ENCODE measurements around the gene SPTBN5. TPM values are rescaled to one million over a fixed set of nuclear protein-coding genes. Genes with fewer than 3 reads are reported as not detected.

SPTBN5 gene
- total and polyA plus RNA-seq, 2 experiments from 2014 or later: 0.57 to 1.1 TPM

GRCh38 chr15:41847206-41847605 is 46.6 kb downstream of the SPTBN5 start:
- H3F3A ChIP-seq (replicated peaks; ENCODE audit: low read depth): no peaks in the 10 kb centered on the region
- H3K36me3 Mint-ChIP-seq (ENCODE audit: low read depth): no peaks in the 10 kb centered on the region; the same call in 1 of the 3 replicates
- no peaks in the 10 kb centered on the region for H3K9me2 ChIP-seq (ENCODE audit: insufficient read depth)
- H4K20me1 ChIP-seq (replicated peaks; ENCODE audit: insufficient read depth): no peaks in the 10 kb centered on the region
- no peak overlapping the region for H3K4me2 ChIP-seq
- no peak overlapping the region for H3K4me3 ChIP-seq
- no peak overlapping the region for H3K27ac Mint-ChIP-seq
- no peaks in the 10 kb centered on the region; the same call in 2 of the 3 replicates for H3K9me3 Mint-ChIP-seq
- no peaks in the 10 kb centered on the region for H3K36me3 ChIP-seq (ENCODE audit: insufficient read depth)
- TF ChIP-seq POLR2AphosphoS5 (IDR thresholded peaks at IDR 0.05; ENCODE audit: low read depth): no peak
- no peak for TF ChIP-seq ETS1 (IDR thresholded peaks at IDR 0.05)
- TF ChIP-seq STAT1 (IDR thresholded peaks at IDR 0.05; ENCODE audit: unreplicated experiment): no peak
- TF ChIP-seq ZNF462 (CRISPR knock-in tag; IDR thresholded peaks at IDR 0.05): no peak
- TF ChIP-seq ZNF114 (CRISPR knock-in tag; IDR thresholded peaks at IDR 0.05): no peak
- TF ChIP-seq EZH2phosphoT487 (IDR thresholded peaks at IDR 0.05; ENCODE audit: unreplicated experiment): no peak
- DNase-seq (ENCODE audit: low spot score): no peak
- peaks cover 7% of the 10 kb centered on the region for H3K27me3 Mint-ChIP-seq (ENCODE audit: insufficient read depth, low read depth, poor library complexity)
- no peaks in the 10 kb centered on the region for H3K79me2 ChIP-seq (replicated peaks; ENCODE audit: insufficient read depth)
- no peaks in the 10 kb centered on the region for H3K4me1 Mint-ChIP-seq
- H3K4me1 ChIP-seq (ENCODE audit: insufficient read depth): no peaks in the 10 kb centered on the region
- H2AFZ ChIP-seq: no peak overlapping the region
- H3K4me3 Mint-ChIP-seq: no peak overlapping the region
- no peaks in the 10 kb centered on the region for H3K27me3 ChIP-seq (ENCODE audit: insufficient read depth)
- no peak overlapping the region for H3K27ac ChIP-seq (ENCODE audit: low read depth)
- ATAC-seq: no peak
